Measurements from ENCODE around the gene HDAC9. TPM values are rescaled to one million over a fixed set of nuclear protein-coding genes. Genes with fewer than 3 reads are reported as not detected.

HDAC9 gene
- total RNA-seq, 1 experiment from 2014 or later: 7.7 TPM

- no peak overlapping the region for H2AK5ac ChIP-seq (ENCODE audit: insufficient read length, low read length)
- H2AFZ ChIP-seq (ENCODE audit: low read length): no peak overlapping the region
- no peak overlapping the region for H3K56ac ChIP-seq (ENCODE audit: insufficient read length, low read depth, low read length)
- H4K20me1 ChIP-seq (ENCODE audit: control insufficient read depth, insufficient read depth, insufficient read length): no peaks in the 10 kb centered on the region
- no peaks in the 10 kb centered on the region for H3K79me2 ChIP-seq (ENCODE audit: insufficient read depth, low read length)
- no peaks in the 10 kb centered on the region for H3K27me3 Mint-ChIP-seq (ENCODE audit: low read depth)
- H3K4ac ChIP-seq (ENCODE audit: low read depth, low read length): no peak overlapping the region
- no peak overlapping the region for H3K14ac ChIP-seq (ENCODE audit: insufficient read depth, low read length)
- no peak overlapping the region for H4K5ac ChIP-seq (ENCODE audit: insufficient read length, low read depth, low read length)
- no peak overlapping the region for H2BK15ac ChIP-seq (ENCODE audit: low read depth, low read length)
- H3K79me1 ChIP-seq (ENCODE audit: insufficient read depth, low read depth, low read length, poor library complexity, severe bottlenecking): no peaks in the 10 kb centered on the region
- no peak overlapping the region for H3K4me2 ChIP-seq (ENCODE audit: insufficient read depth, insufficient read length, low read length)
- DNase-seq: no peak
- H2BK12ac ChIP-seq (ENCODE audit: insufficient read length, low read depth, low read length): no peak overlapping the region
- no peaks in the 10 kb centered on the region for H3K9me3 ChIP-seq (ENCODE audit: control insufficient read depth, low read depth, low read length)
- no peaks in the 10 kb centered on the region for H3K9me3 Mint-ChIP-seq
- no CpG with 5 or more reads among the region's 1 CpG for WGBS (ENCODE audit: extremely low coverage, insufficient read length, low lambda C conversion rate)
- no peak overlapping the region for H2BK120ac ChIP-seq (ENCODE audit: low read depth, low read length, poor library complexity, severe bottlenecking)
- H4K8ac ChIP-seq (replicated peaks; ENCODE audit: insufficient read length, low read depth, low read length): no peak overlapping the region
- no peak overlapping the region for H2BK20ac ChIP-seq (ENCODE audit: low read depth, low read length, poor library complexity, severe bottlenecking)
- H3K36me3 Mint-ChIP-seq (ENCODE audit: insufficient read depth in 1 of 3, low read depth in 3 of 3): no peaks in the 10 kb centered on the region
- H3K18ac ChIP-seq (ENCODE audit: insufficient read length, low read depth, low read length): no peak overlapping the region
- H3K27ac ChIP-seq (ENCODE audit: insufficient read length, low read depth, low read length): no peak overlapping the region
- H3K23ac ChIP-seq (ENCODE audit: insufficient read length, low read depth, low read length): no peak overlapping the region
- peaks cover 5 to 12% of the 10 kb centered on the region in 2 experiments; a peak in 1 of 4 replicates for H3K4me1 Mint-ChIP-seq
- no peak overlapping the region for H4K91ac ChIP-seq (ENCODE audit: insufficient read length, low read depth, low read length)
- H3K9ac ChIP-seq (ENCODE audit: extremely low read depth, insufficient read length, low read length): no peak overlapping the region
- TF ChIP-seq, protein P1, sequence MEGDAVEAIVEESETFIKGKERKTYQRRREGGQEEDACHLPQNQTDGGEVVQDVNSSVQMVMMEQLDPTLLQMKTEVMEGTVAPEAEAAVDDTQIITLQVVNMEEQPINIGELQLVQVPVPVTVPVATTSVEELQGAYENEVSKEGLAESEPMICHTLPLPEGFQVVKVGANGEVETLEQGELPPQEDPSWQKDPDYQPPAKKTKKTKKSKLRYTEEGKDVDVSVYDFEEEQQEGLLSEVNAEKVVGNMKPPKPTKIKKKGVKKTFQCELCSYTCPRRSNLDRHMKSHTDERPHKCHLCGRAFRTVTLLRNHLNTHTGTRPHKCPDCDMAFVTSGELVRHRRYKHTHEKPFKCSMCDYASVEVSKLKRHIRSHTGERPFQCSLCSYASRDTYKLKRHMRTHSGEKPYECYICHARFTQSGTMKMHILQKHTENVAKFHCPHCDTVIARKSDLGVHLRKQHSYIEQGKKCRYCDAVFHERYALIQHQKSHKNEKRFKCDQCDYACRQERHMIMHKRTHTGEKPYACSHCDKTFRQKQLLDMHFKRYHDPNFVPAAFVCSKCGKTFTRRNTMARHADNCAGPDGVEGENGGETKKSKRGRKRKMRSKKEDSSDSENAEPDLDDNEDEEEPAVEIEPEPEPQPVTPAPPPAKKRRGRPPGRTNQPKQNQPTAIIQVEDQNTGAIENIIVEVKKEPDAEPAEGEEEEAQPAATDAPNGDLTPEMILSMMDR (conservative IDR thresholded peaks at IDR 0.05): no peak
- no peak overlapping the region for H2BK5ac ChIP-seq (ENCODE audit: insufficient read length, low read length)
- H3K27ac Mint-ChIP-seq: 0 out of 7 replicates have a peak overlapping the region, but pooled peaks of 1 of the 3 experiments have one; percentile 13
- no peak overlapping the region for H3T11ph ChIP-seq (ENCODE audit: low read length)
- H3K4me3 Mint-ChIP-seq: no peak overlapping the region
- H3K23me2 ChIP-seq (ENCODE audit: insufficient read length, low read depth, low read length, poor library complexity, severe bottlenecking): no peaks in the 10 kb centered on the region
- no peaks in the 10 kb centered on the region; the same call in 1 of the 2 replicates for H3K27me3 ChIP-seq (ENCODE audit: insufficient read depth, low read length)
- no peaks in the 10 kb centered on the region for H3K4me1 ChIP-seq (ENCODE audit: insufficient read depth, low read length)
Measured at GRCh38 chr7:18772567-18772965, 277.0 kb downstream of the HDAC9 start.

All from H9 (cell line).